WTC11 (cell line): ENCODE measurements around the gene SLIT3.

Experiments
- NFATC4 ChIP-seq: fragments of 250-450 bp; sonication (Bioruptor Pico); IDR thresholded peaks from 2 replicates; pipeline ENCODE4 v1.9.0; 2021; ENCODE audit warnings: mild to moderate bottlenecking
- NFE2L1 ChIP-seq: sonication (generic); formaldehyde crosslinking; IDR thresholded peaks from 2 replicates; pipeline ENCODE4 v1.8.1; 2023; ENCODE audit warnings: missing genetic modification reagents
- SP1 ChIP-seq: sonication (generic); formaldehyde crosslinking; conservative IDR thresholded peaks from 2 replicates; pipeline ENCODE4 v1.8.1; 2022; ENCODE audit warnings: missing genetic modification reagents
- TCF7 ChIP-seq: sonication (generic); formaldehyde crosslinking; IDR thresholded peaks from 2 replicates; pipeline ENCODE4 v1.8.0; 2022; ENCODE audit warnings: mild to moderate bottlenecking, low read depth, missing genetic modification reagents, moderate library complexity
- TEAD1 ChIP-seq: sonication (generic); formaldehyde crosslinking; IDR thresholded peaks from 2 replicates; pipeline ENCODE4 v1.8.0; 2022; ENCODE audit warnings: mild to moderate bottlenecking, missing genetic modification reagents
- TEAD4 ChIP-seq: sonication (generic); formaldehyde crosslinking; IDR thresholded peaks from 2 replicates; pipeline ENCODE4 v1.8.0; 2022; ENCODE audit warnings: mild to moderate bottlenecking, missing genetic modification reagents
- ZBTB21 ChIP-seq: sonication (generic); formaldehyde crosslinking; IDR thresholded peaks from 2 replicates; pipeline ENCODE4 v1.8.1; 2023; ENCODE audit warnings: mild to moderate bottlenecking, missing genetic modification reagents, borderline replicate concordance
- ZNF416 ChIP-seq: fragments of 250-450 bp; sonication (Bioruptor Pico); IDR thresholded peaks from 2 replicates; pipeline ENCODE4 v1.9.0; 2021; ENCODE audit warnings: mild to moderate bottlenecking, inconsistent platforms
- TF ChIP-seq, protein P1 (sequence below): fragments of 200-600 bp; IDR thresholded peaks from 2 replicates; pipeline ENCODE4 v1.8.0; 2022; ENCODE audit warnings: antibody characterized with exemption
- TF ChIP-seq, protein P2 (sequence below): sonication (generic); formaldehyde crosslinking; IDR thresholded peaks from 2 replicates; pipeline ENCODE4 v1.8.0; 2023; ENCODE audit warnings: missing genetic modification reagents, mild to moderate bottlenecking, borderline replicate concordance
- TF ChIP-seq, protein P3 (sequence below): sonication (generic); formaldehyde crosslinking; IDR thresholded peaks from 2 replicates; pipeline ENCODE4 v1.8.1; 2023; ENCODE audit warnings: mild to moderate bottlenecking, missing genetic modification reagents, moderate library complexity

DNA sequence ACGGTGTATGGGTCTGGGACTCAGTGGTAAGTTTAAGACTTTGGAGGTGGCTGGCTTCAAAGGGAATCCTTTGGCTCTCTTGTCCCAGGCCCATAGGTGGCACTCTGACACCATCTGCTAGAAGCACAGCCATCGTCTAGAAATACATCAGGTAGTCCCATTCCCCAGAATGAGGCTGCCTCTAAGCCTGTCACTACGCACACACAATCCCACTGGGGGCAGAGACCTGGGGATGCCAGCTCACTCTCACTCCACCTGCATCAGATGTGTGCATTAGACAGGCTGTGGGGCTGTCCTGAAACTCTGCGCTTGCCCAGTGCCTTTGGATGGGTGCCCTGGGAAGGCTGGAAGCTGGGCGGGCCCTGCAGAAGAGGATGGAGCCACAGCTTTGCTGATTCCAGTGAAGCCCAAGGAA, 594.3 kb downstream of the SLIT3 start:
- TF ChIP-seq ZBTB21 (CRISPR knock-in tag) (no peak), SP1 (CRISPR knock-in tag) (no peak), TCF7 (CRISPR knock-in tag) (no peak), NFE2L1 (CRISPR knock-in tag) (no peak), NFATC4 (CRISPR knock-in tag) (no peak), TEAD4 (CRISPR knock-in tag) (no peak), ZNF416 (CRISPR knock-in tag) (no peak), TEAD1 (CRISPR knock-in tag) (no peak)
- TF ChIP-seq, protein P1, sequence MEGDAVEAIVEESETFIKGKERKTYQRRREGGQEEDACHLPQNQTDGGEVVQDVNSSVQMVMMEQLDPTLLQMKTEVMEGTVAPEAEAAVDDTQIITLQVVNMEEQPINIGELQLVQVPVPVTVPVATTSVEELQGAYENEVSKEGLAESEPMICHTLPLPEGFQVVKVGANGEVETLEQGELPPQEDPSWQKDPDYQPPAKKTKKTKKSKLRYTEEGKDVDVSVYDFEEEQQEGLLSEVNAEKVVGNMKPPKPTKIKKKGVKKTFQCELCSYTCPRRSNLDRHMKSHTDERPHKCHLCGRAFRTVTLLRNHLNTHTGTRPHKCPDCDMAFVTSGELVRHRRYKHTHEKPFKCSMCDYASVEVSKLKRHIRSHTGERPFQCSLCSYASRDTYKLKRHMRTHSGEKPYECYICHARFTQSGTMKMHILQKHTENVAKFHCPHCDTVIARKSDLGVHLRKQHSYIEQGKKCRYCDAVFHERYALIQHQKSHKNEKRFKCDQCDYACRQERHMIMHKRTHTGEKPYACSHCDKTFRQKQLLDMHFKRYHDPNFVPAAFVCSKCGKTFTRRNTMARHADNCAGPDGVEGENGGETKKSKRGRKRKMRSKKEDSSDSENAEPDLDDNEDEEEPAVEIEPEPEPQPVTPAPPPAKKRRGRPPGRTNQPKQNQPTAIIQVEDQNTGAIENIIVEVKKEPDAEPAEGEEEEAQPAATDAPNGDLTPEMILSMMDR: peak; percentile 41; the same call in 1 of the 2 replicates
- TF ChIP-seq, protein P2, sequence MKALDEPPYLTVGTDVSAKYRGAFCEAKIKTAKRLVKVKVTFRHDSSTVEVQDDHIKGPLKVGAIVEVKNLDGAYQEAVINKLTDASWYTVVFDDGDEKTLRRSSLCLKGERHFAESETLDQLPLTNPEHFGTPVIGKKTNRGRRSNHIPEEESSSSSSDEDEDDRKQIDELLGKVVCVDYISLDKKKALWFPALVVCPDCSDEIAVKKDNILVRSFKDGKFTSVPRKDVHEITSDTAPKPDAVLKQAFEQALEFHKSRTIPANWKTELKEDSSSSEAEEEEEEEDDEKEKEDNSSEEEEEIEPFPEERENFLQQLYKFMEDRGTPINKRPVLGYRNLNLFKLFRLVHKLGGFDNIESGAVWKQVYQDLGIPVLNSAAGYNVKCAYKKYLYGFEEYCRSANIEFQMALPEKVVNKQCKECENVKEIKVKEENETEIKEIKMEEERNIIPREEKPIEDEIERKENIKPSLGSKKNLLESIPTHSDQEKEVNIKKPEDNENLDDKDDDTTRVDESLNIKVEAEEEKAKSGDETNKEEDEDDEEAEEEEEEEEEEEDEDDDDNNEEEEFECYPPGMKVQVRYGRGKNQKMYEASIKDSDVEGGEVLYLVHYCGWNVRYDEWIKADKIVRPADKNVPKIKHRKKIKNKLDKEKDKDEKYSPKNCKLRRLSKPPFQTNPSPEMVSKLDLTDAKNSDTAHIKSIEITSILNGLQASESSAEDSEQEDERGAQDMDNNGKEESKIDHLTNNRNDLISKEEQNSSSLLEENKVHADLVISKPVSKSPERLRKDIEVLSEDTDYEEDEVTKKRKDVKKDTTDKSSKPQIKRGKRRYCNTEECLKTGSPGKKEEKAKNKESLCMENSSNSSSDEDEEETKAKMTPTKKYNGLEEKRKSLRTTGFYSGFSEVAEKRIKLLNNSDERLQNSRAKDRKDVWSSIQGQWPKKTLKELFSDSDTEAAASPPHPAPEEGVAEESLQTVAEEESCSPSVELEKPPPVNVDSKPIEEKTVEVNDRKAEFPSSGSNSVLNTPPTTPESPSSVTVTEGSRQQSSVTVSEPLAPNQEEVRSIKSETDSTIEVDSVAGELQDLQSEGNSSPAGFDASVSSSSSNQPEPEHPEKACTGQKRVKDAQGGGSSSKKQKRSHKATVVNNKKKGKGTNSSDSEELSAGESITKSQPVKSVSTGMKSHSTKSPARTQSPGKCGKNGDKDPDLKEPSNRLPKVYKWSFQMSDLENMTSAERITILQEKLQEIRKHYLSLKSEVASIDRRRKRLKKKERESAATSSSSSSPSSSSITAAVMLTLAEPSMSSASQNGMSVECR (CRISPR knock-in tag): no peak
- TF ChIP-seq, protein P3, sequence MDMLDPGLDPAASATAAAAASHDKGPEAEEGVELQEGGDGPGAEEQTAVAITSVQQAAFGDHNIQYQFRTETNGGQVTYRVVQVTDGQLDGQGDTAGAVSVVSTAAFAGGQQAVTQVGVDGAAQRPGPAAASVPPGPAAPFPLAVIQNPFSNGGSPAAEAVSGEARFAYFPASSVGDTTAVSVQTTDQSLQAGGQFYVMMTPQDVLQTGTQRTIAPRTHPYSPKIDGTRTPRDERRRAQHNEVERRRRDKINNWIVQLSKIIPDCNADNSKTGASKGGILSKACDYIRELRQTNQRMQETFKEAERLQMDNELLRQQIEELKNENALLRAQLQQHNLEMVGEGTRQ (CRISPR knock-in tag): no peak
